ENCODE measurements around the gene ANKS6. TPM values are rescaled to one million over a fixed set of nuclear protein-coding genes. Genes with fewer than 3 reads are reported as not detected.
"Not testable (repeated sequence)": the region's sequence is repeated elsewhere in the genome, so short reads cannot be mapped to it uniquely, and the experiment has no call there.

ANKS6 gene
- polyA plus RNA-seq, 4 donors = 25.4 to 27.3 (median 26.3) TPM

DNA sequence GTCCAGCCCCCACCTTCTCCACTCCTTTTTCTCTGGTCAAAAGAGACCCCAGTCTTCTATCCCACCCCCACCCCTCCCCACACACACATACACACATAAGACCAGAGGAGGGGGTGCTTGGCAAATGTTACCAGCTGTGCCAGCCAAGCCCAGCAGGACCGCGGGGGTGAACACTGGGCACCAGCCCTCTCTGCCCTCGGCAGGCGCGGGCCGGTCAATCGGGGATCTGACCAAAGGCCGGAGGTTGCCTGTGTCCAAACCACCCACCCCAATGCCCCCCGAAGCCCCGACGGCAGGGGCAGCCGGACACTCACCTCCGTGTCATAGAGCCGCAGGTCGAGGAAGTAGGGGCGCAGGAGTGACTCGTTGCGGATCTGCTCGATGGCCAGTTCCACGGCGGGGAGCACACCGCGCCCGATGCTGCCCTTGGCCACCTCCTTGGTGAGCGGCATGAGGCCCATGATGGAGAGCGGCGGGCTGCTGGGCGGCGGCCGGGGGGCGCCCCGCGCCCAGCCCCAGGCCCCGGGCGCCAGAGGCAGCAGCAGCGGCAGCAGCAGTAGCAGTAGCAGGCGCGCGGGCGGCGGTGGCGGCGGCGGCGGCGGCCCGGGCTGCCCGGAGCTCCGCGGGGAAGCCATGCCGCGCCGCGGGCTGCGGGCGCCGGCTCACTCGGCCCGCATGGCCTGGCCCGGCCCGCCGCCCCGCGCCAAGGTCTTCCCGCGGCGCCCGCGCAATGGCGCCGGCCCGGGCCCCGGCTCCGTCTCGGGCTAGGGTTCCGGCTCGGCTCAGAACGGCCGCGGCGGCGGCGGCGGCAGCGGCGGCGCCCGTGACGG lies 88.0 kb downstream of the ANKS6 start:
- no peak for DNase-seq (ENCODE audit: low read depth in 4 of 4, low spot score in 3 of 4)

DNA sequence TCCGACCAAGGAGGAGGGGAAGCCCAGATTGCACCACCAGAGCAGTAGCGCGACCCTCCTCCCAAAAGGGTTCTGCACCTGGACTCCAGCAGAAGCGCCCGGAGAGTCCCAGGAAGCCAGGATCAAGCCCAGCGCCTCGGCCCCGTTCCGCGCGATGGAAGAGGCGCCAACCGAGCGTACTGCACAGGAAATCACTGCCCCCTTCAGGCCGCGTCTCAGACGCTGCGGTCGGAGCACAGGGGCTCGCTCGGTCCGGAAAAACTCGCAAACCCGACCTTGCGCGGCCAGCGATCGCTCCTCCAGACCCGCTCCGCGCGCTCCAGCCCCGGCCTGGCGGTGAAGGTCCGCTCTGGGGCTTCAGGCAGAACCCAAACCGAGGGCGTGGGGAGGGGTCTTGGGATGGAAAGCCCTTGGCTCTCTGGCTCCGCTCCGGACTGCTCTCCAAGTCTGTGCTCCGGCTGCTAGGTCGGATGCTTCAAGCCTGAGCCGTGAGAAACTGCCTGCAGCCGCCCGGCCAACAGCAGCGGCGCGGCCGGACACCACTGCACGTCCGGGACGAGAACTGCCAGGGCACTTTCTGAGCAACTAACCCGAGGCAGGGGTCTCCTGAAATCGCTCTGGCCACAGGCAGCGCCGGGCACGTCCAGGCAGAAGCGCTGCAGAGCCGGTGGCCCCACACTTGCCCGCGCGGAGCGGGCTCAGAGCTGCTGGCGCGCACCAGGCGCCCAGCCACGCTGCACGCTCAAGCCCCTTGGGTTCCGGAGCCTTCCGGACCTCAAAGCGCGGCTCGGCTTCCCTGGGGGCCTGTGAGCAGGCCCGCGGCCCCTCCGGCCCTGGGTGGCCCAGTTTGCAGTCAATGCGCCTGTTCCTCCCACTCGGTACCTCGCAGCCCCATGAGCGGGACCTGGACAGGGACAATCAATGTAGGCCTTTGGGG lies 88.9 kb downstream of the ANKS6 start:
- peak; percentile 59 to 71 (median 64) for DNase-seq (ENCODE audit: low read depth in 4 of 4, low spot score in 3 of 4)

DNA sequence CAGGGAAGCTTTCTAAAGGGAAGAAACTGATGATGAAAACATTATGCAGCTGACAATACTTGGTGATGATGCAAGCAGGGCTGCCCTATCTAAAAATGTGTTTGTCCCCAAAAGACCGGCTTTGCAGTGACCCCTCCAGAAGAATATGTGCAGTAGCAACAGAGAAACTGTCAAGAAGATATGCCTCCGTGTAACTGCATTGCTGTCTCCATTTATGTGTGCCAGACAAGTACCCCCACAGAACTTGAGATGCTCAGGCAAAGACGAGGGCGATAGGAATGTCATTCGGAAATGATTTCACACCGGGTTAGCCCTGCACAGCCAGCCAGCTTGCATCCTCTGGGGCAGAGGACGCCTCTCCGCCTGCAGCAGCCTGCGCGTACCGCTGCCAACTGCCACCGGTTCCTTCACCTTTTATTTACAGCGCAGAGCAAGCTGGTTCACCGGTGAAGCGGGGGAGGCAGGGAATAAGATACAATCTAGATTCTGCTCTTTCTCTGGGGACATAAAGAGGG lies 89.6 kb downstream of the ANKS6 start:
- DNase-seq (ENCODE audit: low read depth in 4 of 4, low spot score in 3 of 4) = peak in 2 of 4 donors; percentile 33 to 36

DNA sequence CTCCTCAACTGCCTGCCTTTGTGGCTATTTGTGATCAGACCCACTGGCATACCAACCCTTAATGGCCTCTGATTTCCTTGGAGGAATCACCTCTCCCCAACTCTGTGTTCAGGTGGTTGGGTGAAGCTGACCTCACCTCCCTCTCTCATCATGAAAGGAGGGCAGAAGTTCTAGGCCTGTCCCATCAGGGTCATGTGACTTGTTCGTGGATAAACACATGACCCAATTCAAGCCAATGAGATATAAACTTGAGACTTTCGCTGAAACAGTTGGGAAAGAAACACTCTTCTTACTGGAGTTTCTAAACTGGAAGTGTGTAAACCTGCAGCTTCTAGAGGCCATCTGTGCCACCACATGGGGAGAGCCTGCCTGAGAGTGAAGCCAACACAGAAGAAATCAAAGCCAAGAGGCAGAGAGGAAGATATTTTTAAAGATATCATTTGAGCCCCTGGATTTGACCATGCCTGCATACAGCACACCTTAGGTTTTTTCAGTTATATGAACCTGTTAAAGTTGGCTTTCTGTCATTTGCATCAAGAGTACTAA lies 93.4 kb downstream of the ANKS6 start:
- no peak for DNase-seq (ENCODE audit: low read depth in 4 of 4, low spot score in 3 of 4)

DNA sequence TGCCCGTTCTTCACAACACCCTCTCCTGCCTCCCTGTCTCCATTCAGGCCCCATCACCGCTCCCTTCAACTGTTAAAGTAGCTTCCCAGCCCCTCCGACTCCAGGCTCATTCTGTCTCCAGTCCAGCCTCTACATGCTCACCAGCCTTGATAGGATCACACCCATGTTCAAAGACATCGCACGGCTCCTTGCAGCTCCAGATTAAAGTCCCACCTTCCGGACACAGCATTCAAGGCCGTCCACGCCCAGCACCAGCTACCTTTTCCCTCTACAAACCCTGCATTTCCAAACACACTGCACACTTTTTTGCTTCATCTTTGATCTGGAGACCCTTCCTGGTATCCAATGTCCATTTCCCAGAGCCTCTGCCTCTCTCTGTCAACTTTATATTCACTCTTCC lies 94.0 kb downstream of the ANKS6 start:
- no peak for DNase-seq (ENCODE audit: low read depth in 4 of 4, low spot score in 3 of 4)

DNA sequence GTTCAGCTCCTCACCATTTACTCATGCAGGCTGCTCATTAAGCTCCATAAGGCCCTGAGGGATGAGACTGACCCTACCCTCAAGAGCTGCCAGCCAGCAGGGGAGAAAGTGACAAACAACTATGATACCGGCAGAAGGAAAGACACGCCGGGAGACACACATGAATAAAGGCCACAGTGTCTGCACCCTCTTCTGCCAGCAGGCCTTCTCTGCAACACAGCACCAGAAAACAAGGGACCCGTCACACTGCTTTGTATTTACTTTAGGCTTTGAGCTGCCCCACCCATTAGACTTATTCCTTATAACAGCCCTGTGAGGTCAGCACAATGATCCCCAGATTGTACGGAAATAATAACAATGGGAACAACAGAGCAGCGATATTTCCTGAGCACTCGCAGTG lies 94.8 kb downstream of the ANKS6 start:
- no peak for DNase-seq (ENCODE audit: low read depth in 4 of 4, low spot score in 3 of 4)

DNA sequence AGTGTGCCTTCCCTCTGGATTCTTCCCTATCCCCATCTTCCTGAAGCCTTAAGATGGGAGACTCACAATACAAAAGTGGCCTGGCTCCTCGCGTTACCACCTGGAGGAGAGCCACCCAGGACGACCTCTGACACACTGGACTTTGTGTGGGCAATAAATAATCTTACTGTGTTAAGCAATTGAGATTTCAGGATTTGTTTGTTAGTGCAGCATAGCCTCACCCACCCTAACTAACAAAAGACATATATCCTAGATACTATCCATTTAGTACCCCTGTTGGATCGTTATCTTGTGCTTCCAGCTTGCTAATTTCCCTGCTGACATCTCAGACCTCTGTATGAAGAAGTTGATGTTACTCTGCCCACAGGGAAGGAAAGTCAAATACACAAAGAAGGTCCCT lies 95.6 kb downstream of the ANKS6 start:
- no peak for DNase-seq (ENCODE audit: low read depth in 4 of 4, low spot score in 3 of 4)

DNA sequence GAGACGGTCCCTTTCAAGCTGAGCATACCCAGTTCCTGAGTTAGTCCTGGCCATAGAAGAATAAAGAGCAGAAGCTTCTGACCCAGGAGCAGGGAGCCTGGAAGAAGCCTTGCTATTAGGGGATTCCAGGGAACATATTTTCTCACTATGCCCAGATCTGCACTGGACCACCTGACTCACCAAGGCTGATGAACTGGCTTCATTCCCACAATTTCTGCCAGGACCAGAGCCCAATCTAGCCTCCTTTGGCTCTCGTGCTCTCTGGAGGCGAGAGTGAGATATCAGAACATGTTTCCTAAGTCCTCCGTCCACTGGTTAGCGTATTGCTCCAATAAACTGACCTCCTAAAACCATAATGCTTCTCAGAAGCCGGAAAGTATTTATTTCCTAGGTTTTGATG lies 97.5 kb downstream of the ANKS6 start:
- DNase-seq (ENCODE audit: low read depth in 4 of 4, low spot score in 3 of 4) = no peak

DNA sequence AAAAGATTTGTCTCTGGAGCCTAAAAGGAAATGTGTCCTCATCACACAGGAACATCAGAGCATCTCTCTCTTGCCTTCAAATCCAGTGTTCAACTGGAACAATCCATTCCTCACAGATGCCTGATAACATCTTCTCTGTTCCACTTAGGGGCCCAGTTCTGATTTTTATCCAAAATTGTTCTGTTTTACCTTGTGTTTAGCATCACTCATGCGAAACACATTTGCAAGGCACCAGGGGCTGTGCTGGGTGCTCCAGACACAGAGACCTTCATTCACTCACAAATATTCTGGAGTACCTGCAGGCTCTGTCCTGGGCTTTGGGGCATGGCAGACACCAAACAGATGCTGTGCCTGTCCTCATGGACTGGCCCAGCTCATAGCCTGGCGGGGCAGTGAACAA lies 101.4 kb downstream of the ANKS6 start:
- no peak for DNase-seq (ENCODE audit: low read depth in 4 of 4, low spot score in 3 of 4)

DNA sequence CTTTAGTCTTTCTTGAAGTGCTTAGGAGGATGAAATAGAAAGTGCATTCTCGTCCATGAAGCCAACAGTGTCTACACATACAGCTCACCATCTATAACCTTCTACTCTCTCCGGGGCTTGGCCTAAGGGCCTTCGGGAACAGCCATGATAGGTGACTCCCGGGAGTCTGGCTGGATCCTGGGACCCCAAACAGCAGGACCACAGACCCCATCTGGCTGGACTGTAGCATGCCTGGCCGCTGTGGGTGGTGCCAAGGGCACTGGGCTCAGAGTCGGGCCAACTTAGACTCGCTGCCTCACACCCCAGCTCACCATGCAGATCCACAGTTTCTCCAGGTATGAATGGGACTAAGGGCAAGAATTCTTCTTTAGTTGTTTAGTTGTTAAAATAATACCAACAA lies 104.0 kb downstream of the ANKS6 start:
- DNase-seq (ENCODE audit: low read depth in 4 of 4, low spot score in 3 of 4) = no peak

DNA sequence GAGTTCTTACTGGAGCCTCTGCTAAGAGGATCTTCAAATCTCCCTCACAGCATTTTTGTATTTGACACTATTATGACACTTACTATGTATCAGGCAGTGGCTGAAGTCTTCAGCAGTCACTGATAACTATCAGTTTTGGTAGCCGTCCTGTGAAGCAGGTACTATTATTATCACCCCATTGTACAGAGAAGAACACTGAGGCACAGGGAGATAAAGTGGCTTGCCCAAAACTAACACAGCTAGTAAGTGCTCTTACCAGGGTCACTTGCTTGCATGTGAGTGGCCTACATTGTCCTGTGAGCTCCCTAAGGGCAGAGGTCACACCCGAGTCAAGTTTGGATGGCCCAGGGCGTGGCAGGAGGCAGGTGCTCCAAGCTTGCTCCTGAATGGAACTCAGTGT lies 104.5 kb downstream of the ANKS6 start:
- no peak for DNase-seq (ENCODE audit: low read depth in 4 of 4, low spot score in 3 of 4)

DNA sequence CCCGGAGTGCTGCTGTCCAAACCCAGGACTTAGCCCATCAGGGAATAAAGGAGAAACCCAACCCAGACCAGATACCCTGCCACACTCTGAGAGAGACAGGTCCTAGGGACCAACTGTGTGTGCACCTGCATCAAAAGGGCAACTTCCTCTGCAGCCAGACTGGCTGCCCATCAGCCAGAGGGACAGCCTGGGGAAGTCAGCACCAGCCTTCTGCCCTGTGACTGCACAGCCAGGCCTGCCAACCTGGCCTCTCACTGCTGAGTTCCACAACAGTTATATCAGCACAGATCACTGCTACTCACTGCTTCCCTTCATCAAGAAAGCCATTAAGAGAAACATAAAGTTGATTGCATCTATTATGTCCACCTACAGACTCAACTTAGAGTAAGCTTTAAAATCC lies 105.7 kb downstream of the ANKS6 start:
- no peak for DNase-seq (ENCODE audit: low read depth in 4 of 4, low spot score in 3 of 4)

DNA sequence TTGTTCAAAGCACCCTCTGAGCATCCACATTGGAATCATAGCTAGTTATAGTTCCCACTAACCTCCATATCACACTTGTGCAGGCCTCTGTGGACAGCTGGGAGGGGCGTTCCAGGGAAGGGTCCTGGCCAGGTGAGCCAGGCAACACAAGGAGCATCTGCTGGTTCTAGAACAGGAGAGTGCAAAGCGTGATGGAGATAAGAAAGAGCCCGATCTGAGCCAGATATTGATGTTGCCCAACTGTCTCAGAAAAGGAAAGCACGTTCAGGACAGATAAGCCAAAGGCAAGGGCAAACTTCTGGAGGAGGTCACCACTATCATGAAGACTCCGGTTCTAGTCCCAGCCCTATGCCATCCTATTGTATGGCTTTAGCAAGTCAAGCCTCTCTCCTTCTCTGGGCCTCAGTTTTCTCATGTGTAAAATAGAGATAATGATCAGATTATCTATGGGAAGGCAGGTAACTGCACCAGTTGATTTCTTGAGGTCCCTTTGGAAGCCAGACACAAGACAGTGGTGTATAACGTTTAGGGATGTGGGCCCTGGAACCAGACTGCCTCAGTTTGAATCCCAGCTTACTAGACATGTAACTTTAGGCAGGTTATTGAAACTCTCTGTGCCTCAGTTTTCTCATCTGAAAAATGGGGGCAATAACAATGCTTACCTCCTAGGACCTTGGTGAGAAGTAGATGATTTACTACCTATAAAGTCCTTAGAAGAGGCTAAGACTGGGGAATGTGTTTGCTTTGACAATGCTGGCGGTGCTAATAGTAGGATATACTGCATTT lies 107.5 kb downstream of the ANKS6 start:
- no peak for DNase-seq (ENCODE audit: low read depth in 4 of 4, low spot score in 3 of 4)

DNA sequence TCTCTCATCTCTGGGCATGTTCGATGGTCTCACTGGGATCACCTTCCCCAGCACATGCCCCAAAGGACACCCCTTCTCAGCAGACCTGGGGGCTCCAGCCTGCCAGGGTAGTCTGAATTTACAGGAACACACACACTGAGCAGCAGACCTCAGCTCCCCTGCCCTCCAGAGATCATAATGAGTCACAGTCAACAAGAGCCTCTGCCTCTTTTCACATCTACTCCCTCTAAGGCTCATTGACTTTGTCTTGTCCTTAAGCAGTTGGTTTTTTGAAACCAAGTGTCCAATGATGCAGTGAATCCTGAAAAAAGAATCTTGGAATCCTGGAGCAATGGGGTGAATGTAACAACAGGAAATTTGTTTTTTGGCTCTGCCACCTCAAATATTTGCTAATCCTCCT lies 108.4 kb downstream of the ANKS6 start:
- DNase-seq (ENCODE audit: low read depth in 4 of 4, low spot score in 3 of 4) = no peak

DNA sequence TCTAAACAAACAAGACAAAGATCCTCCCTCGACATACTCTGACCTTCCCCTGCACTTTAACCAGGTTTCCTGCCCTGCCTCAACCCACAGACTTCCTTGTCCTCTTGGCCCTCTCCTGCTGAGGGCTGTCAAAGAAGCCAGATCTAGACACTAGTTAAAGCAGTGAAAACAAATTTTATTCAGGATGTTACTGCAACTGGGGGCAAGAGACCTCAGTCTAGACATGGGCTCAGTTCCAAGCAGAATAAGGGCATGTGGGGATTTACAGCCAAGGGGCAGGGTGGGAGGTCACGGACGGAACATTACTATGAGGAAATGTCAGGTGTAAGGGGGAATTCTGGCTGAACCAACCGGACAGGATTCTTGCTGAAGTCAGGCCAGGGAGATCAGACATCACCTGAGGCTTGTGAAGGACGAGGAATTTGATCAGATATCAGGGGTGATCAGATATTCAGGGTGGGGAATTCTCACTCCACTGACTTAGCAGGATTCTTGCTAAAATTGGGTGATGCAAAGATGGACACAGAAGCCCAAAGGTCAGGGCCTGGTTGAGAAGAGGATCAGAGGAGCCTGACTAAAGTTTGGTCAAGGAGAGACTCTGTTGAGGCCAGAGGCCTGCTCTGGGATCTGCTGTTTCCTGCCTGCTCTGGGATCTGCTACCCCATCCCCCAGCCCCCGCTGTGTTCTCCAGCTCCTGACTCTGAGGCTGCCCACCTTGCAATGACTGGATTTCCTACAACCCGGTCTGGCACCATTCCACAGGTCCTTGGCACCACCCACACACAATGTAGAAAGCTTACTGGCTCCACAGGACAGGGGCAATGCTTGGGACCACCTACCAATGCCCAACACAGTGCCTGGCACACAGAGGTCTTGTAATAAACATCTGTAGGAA lies 109.1 kb downstream of the ANKS6 start:
- DNase-seq (ENCODE audit: low read depth in 4 of 4, low spot score in 3 of 4) = no peak

DNA sequence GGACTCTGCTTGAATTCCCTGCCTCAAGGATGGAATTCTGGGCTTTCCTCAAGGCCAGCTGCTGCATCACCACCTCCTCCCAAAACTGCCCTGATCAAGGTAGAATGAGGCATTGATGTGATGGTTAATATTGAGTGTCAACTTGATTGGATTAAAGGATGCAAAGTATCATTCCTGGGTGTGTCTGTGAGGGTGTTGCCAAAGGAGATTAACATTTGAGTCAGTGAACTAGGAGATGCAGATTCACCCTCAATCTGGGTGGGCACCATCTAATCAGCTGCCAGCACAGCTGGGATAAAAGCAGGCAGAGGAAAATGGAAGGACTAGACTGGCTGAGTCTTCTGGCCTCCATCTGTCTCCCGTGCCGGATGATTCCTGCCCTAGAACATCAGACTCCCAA lies 111.5 kb downstream of the ANKS6 start:
- not testable (repeated sequence) for DNase-seq (ENCODE audit: low read depth in 4 of 4, low spot score in 3 of 4)
